Astrocyte (in vitro differentiated cells and primary cell): ENCODE measurements around the gene SLC25A28.
"Not testable (repeated sequence)": the region's sequence is repeated elsewhere in the genome, so short reads cannot be mapped to it uniquely, and the experiment has no call there.

Experiments
- EZH2 ChIP-seq: IDR thresholded peaks from 2 replicates; pipeline ENCODE4 v1.6.1; 2012; ENCODE audit warnings: mild to moderate bottlenecking, low read length, inconsistent platforms; ENCODE audit not compliant: insufficient read depth
- TF ChIP-seq, protein P1 (sequence below): IDR thresholded peaks from 2 replicates; pipeline ENCODE4 v1.5.1; 2011; ENCODE audit warnings: low read depth, mild to moderate bottlenecking, inconsistent platforms, low read length, moderate library complexity; ENCODE audit not compliant: insufficient read depth

GRCh38 chr10:99625124-99625523 is 4.9 kb upstream of the SLC25A28 start:
- not testable (repeated sequence) for TF ChIP-seq EZH2
- TF ChIP-seq, protein P1, sequence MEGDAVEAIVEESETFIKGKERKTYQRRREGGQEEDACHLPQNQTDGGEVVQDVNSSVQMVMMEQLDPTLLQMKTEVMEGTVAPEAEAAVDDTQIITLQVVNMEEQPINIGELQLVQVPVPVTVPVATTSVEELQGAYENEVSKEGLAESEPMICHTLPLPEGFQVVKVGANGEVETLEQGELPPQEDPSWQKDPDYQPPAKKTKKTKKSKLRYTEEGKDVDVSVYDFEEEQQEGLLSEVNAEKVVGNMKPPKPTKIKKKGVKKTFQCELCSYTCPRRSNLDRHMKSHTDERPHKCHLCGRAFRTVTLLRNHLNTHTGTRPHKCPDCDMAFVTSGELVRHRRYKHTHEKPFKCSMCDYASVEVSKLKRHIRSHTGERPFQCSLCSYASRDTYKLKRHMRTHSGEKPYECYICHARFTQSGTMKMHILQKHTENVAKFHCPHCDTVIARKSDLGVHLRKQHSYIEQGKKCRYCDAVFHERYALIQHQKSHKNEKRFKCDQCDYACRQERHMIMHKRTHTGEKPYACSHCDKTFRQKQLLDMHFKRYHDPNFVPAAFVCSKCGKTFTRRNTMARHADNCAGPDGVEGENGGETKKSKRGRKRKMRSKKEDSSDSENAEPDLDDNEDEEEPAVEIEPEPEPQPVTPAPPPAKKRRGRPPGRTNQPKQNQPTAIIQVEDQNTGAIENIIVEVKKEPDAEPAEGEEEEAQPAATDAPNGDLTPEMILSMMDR: not testable (repeated sequence)
